ENCODE results near the gene KRTAP9-7.
"Not testable (repeated sequence)": the region's sequence is repeated elsewhere in the genome, so short reads cannot be mapped to it uniquely, and the experiment has no call there.

Gene KRTAP9-7, protein sequence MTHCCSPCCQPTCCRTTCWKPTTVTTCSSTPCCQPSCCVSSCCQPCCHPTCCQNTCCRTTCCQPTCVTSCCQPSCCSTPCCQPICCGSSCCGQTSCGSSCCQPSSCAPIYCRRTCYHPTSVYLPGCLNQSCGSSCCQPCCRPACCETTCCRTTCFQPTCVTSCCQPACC

GRCh38 chr17:41275648-41276190 lies at the start of gene KRTAP9-7:
Gene KRTAP9-7 (plus strand): TSS chr17:41275698. CDS start chr17:41275698, 0 bp downstream.
- not testable (repeated sequence) for H3K27ac ChIP-seq

- TF ChIP-seq ZFX (IDR thresholded peaks at IDR 0.05) (no peak), CTCF (conservative IDR thresholded peaks at IDR 0.05) (no peak)
- H3K27ac ChIP-seq = no peak overlapping the region
These were observed 49.4 kb upstream of the KRTAP9-7 start for GRCh38 chr17:41226051-41226450.

DNA sequence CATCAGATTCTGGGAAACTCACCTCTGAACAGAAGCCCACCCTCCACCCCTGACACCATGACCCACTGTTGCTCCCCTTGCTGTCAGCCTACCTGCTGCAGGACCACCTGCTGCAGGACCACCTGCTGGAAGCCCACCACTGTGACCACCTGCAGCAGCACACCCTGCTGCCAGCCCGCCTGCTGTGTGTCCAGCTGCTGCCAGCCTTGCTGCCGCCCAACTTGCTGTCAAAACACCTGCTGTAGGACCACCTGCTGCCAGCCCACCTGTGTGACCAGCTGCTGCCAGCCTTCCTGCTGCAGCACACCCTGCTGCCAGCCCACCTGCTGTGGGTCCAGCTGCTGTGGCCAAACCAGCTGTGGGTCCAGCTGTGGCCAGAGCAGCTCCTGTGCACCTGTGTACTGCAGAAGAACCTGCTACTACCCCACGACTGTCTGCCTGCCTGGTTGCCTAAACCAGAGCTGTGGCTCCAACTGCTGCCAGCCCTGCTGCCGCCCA lies 48.9 kb upstream of the KRTAP9-7 start, which contains the start of gene KRTAP9-2:
TSS of gene KRTAP9-2 (plus strand) at position 51 of the 498 bp plus-strand sequence. CDS start at position 58, 7 bp downstream.
- H3K27ac ChIP-seq = not testable (repeated sequence)

DNA sequence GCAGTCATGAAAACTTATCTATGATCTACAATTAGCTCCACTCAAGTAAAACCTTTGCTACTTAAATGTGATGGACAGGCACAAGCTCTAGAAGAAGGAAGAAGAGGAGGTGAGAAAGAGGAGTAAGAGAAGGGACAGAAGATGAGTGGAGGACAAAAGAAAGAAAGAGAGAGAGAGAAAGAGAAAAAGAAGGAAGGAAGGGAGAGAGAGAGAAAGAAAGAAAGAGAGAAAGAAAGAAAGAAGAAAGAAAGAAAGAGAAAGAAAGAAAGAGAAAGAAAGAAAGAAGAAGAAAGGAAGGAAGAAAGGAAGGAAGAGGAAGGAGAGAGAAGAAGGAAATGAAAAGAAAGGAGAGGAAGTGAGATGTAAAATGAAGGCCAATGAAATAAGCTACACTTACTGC lies 45.4 kb upstream of the KRTAP9-7 start:
- TF ChIP-seq ZFX (IDR thresholded peaks at IDR 0.05) (no peak), CTCF (conservative IDR thresholded peaks at IDR 0.05) (no peak)
- no peak overlapping the region for H3K27ac ChIP-seq

GRCh38 chr17:41231731-41232130 lies 43.8 kb upstream of the KRTAP9-7 start:
- H3K27ac ChIP-seq = no peak overlapping the region
- TF ChIP-seq ZFX (IDR thresholded peaks at IDR 0.05) = no peak
- no peak for TF ChIP-seq CTCF (conservative IDR thresholded peaks at IDR 0.05)

- not testable (repeated sequence) for H3K27ac ChIP-seq
These were observed 42.9 kb upstream of the KRTAP9-7 start, which contains the start of gene KRTAP9-3 for GRCh38 chr17:41232399-41233105. Gene KRTAP9-3 (plus strand): TSS chr17:41232449. CDS start chr17:41232502, 53 bp downstream.

- H3K27ac ChIP-seq = not testable (repeated sequence)
These were observed 38.4 kb upstream of the KRTAP9-7 start for GRCh38 chr17:41237116-41237515.

DNA sequence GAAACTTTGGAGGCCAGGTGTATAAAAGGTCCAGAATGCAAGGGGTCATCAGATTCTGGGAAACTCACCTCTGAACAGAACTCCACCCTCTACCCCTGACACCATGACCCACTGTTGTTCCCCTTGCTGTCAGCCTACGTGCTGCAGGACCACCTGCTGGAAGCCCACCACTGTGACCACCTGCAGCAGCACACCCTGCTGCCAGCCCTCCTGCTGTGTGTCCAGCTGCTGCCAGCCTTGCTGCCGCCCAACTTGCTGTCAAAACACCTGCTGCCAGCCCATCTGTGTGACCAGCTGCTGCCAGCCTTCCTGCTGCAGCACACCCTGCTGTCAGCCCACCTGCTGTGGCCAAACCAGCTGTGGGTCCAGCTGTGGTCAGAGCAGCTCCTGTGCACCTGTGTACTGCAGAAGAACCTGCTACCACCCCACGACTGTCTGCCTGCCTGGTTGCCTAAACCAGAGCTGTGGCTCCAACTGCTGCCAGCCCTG lies 37.5 kb upstream of the KRTAP9-7 start, which contains the start of gene KRTAP9-8:
TSS of gene KRTAP9-8 (plus strand) at position 51 of the 489 bp plus-strand sequence. CDS start at position 104, 53 bp downstream.
- H3K27ac ChIP-seq = not testable (repeated sequence)

GRCh38 chr17:41246995-41247787 lies 28.3 kb upstream of the KRTAP9-7 start:
- H3K27ac ChIP-seq = not testable (repeated sequence)

DNA sequence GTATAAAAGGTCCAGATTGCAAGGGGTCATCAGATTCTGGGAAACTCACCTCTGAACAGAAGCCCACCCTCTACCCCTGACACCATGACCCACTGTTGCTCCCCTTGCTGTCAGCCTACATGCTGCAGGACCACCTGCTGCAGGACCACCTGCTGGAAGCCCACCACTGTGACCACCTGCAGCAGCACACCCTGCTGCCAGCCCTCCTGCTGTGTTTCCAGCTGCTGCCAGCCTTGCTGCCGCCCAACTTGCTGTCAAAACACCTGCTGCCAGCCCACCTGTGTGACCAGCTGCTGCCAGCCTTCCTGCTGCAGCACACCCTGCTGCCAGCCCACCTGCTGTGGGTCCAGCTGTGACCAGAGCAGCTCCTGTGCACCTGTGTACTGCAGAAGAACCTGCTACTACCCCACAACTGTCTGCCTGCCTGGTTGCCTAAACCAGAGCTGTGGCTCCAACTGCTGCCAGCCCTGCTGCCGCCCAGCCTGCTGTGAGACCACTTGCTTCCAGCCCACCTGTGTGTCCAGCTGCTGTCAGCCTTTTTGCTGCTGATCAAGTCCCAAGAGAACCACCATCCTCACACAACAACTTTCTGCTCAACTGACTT lies 25.8 kb upstream of the KRTAP9-7 start, which contains the start of gene KRTAP9-4:
TSS of gene KRTAP9-4 (plus strand) at position 51 of the 604 bp plus-strand sequence. CDS start at position 85, 34 bp downstream.
- H3K27ac ChIP-seq = not testable (repeated sequence)

All from C4-2B (cell line).